Measurements from ENCODE around the gene SLC26A5. TPM values are rescaled to one million over a fixed set of nuclear protein-coding genes. Genes with fewer than 3 reads are reported as not detected.

The SLC26A5 gene
- total RNA-seq, 1 donor from 2014 or later, result not detected

DNA sequence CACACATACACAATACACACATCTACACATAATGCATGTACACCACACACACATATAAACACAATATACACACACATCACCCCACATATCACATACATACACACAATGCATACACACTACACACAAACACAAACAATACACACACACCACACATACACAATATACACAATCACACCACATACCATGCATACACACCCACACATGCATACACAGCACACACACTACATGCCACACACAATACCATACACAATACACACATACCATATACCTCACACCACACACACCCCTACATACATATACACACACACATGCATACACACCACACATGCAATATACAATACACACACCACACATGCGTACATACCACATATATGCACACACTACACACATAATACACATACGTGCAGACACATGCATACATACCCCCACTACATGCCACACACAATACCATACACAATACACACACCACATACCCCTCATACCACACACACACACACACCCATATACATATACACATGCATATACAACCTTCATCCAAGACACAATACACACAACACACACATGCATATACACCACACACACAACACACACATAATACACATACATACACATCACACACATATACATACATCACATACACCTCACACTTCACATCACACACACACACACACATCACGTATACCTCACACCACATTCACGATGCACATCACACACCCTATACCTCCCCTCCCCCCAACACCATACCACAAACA is 64.6 kb downstream of the SLC26A5 start:
- no peaks in the 10 kb centered on the region for H3K36me3 Mint-ChIP-seq (ENCODE audit: low read depth)
- no peak for TF ChIP-seq CTCF (IDR thresholded peaks at IDR 0.05)
- H3K4me3 Mint-ChIP-seq (ENCODE audit: unreplicated experiment), result no peak overlapping the region
- no peak for DNase-seq (ENCODE audit: low spot score)
- no peak overlapping the region for H3K27ac Mint-ChIP-seq (ENCODE audit: unreplicated experiment)
- H3K4me1 Mint-ChIP-seq (ENCODE audit: low read depth), result no peaks in the 10 kb centered on the region
- peaks cover 21% of the 10 kb centered on the region for H3K27me3 Mint-ChIP-seq (ENCODE audit: low read depth)
- H3K9me3 Mint-ChIP-seq (ENCODE audit: low read depth), result no peaks in the 10 kb centered on the region

DNA sequence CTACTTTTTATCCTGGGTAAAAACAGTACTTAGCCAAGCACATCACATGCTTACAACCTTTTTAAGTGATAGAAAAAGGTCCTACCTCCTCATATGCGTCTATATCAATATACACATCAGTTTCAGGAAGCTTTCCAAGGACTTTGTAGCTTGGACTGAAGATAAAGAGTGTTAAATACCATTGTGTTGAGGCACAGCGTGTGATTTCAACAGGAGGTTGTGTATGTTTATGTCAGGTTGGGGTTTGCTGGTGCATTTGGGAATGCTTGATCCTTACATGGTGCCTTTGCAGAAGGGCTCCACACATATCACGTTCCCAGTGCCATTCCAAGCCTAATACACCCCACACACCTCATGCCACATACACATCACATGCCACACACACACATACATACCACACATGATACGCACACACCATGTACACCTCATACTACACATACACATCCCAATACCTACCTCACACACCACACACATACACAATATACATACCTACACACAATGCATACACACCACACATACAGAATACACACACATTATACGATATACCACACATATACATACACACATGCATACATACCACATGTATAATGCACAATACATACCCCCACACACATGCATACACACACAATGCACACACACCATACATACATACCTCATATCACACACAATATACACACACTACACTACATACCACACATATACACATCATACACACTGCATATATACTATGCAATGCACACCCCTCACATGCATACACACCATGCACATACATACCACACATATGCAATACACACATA is 65.4 kb downstream of the SLC26A5 start:
- H3K27ac Mint-ChIP-seq (ENCODE audit: unreplicated experiment), result no peak overlapping the region
- no peak for DNase-seq (ENCODE audit: low spot score)
- no peaks in the 10 kb centered on the region for H3K36me3 Mint-ChIP-seq (ENCODE audit: low read depth)
- TF ChIP-seq CTCF (IDR thresholded peaks at IDR 0.05), result no peak
- H3K27me3 Mint-ChIP-seq (ENCODE audit: low read depth), result peaks cover 21% of the 10 kb centered on the region
- no peak overlapping the region for H3K4me3 Mint-ChIP-seq (ENCODE audit: unreplicated experiment)
- H3K9me3 Mint-ChIP-seq (ENCODE audit: low read depth), result no peaks in the 10 kb centered on the region
- H3K4me1 Mint-ChIP-seq (ENCODE audit: low read depth), result no peaks in the 10 kb centered on the region

- no peak overlapping the region for H3K4me3 Mint-ChIP-seq (ENCODE audit: unreplicated experiment)
- H3K27ac Mint-ChIP-seq (ENCODE audit: unreplicated experiment), result no peak overlapping the region
- peaks cover 19% of the 10 kb centered on the region for H3K27me3 Mint-ChIP-seq (ENCODE audit: low read depth)
- no peaks in the 10 kb centered on the region for H3K9me3 Mint-ChIP-seq (ENCODE audit: low read depth)
- no peaks in the 10 kb centered on the region for H3K36me3 Mint-ChIP-seq (ENCODE audit: low read depth)
- H3K4me1 Mint-ChIP-seq (ENCODE audit: low read depth), result no peaks in the 10 kb centered on the region
- no peak for TF ChIP-seq CTCF (IDR thresholded peaks at IDR 0.05)
- no peak for DNase-seq (ENCODE audit: low spot score)
These were observed 66.6 kb downstream of the SLC26A5 start for GRCh38 chr7:103379270-103379975.

- H3K4me3 Mint-ChIP-seq (ENCODE audit: unreplicated experiment), result no peak overlapping the region
These were observed 72.0 kb downstream of the SLC26A5 start for GRCh38 chr7:103373866-103374643.

More at GRCh38 chr7:103373866-103374643, 72.0 kb downstream of the SLC26A5 start:
- no peak overlapping the region for H3K27ac Mint-ChIP-seq (ENCODE audit: unreplicated experiment)
- peak; percentile 32 for DNase-seq (ENCODE audit: low spot score)
- H3K36me3 Mint-ChIP-seq (ENCODE audit: low read depth), result peaks cover 4% of the 10 kb centered on the region
- peaks cover 17% of the 10 kb centered on the region for H3K27me3 Mint-ChIP-seq (ENCODE audit: low read depth)
- TF ChIP-seq CTCF (IDR thresholded peaks at IDR 0.05), result no peak
- no peaks in the 10 kb centered on the region for H3K9me3 Mint-ChIP-seq (ENCODE audit: low read depth)
- H3K4me1 Mint-ChIP-seq (ENCODE audit: low read depth), result no peaks in the 10 kb centered on the region
